GM21737 (cell line): ENCODE measurements around the gene CD1C.
"Not testable (repeated sequence)": the region's sequence is repeated elsewhere in the genome, so short reads cannot be mapped to it uniquely, and the experiment has no call there.

ENCODE experiments used
- ATAC-seq: cut with Tn5 transposase; IDR thresholded peaks from one replicate; pipeline ENCODE4 v1.9.1; 2021; ENCODE audit warnings: mild to moderate bottlenecking, moderate library complexity; ENCODE audit not compliant: unreplicated experiment

The CD1C gene

GRCh38 chr1:158328426-158328825, 38.7 kb downstream of the CD1C start:
- no peak for ATAC-seq

- no peak for ATAC-seq
These were observed 39.6 kb downstream of the CD1C start for GRCh38 chr1:158329300-158329699.

- ATAC-seq = no peak
These were observed 40.0 kb downstream of the CD1C start for GRCh38 chr1:158329733-158330132.

- ATAC-seq = no peak
These were observed 40.8 kb downstream of the CD1C start for GRCh38 chr1:158330391-158331105.

- no peak for ATAC-seq
These were observed 41.3 kb downstream of the CD1C start for GRCh38 chr1:158331106-158331425.

- no peak for ATAC-seq
These were observed 41.9 kb downstream of the CD1C start, which contains the start of gene CD1B for GRCh38 chr1:158331481-158332150. Gene CD1B (minus strand): TSS chr1:158331531. CDS start chr1:158331423, 108 bp downstream.

- ATAC-seq = no peak
These were observed 43.9 kb downstream of the CD1C start for GRCh38 chr1:158333405-158334155.

- no peak for ATAC-seq
These were observed 44.9 kb downstream of the CD1C start for GRCh38 chr1:158334526-158335212.

GRCh38 chr1:158335213-158335532, 45.5 kb downstream of the CD1C start:
- ATAC-seq = no peak

GRCh38 chr1:158336413-158336812, 46.7 kb downstream of the CD1C start:
- not testable (repeated sequence) for ATAC-seq
